Liver (tissue), 9 donors: Measurements from ENCODE around the gene RSAD2. TPM values are rescaled to one million over a fixed set of nuclear protein-coding genes. Genes with fewer than 3 reads are reported as not detected.

Experiments used
- DNase-seq: peaks from one replicate; pipeline ENCODE4 v3.0.0-alpha.2; 2017; ENCODE audit warnings: low spot score
- H3K27ac ChIP-seq, 2 donors: one replicate each; pipeline ENCODE4 v1.7.0; 2013; ENCODE audit warnings: inconsistent platforms in 2 of 2, low read length in 2 of 2, control low read depth in 1 of 2, low read depth in 1 of 2, mild to moderate bottlenecking in 1 of 2
- H3K27me3 ChIP-seq, 4 donors: one replicate each; pipeline versions ENCODE4 v1.6.1 to v1.7.0; 2013; ENCODE audit warnings: low read length in 3 of 4, inconsistent platforms in 1 of 4, mild to moderate bottlenecking in 1 of 4, moderate library complexity in 1 of 4; ENCODE audit not compliant: control insufficient read depth in 4 of 4, insufficient read depth in 4 of 4
- H3K36me3 ChIP-seq, 4 donors: one replicate each; pipeline versions ENCODE4 v1.6.1 to v1.7.0; 2013; ENCODE audit warnings: low read length in 3 of 4, mild to moderate bottlenecking in 3 of 4, low read depth in 1 of 4, moderate library complexity in 1 of 4; ENCODE audit not compliant: control insufficient read depth in 4 of 4, insufficient read depth in 3 of 4
- H3K4me1 ChIP-seq, 4 donors: one replicate each; pipeline versions ENCODE4 v1.6.1 to v1.7.0; 2013; ENCODE audit warnings: low read length in 3 of 4, mild to moderate bottlenecking in 3 of 4, moderate library complexity in 1 of 4; ENCODE audit not compliant: control insufficient read depth in 4 of 4, insufficient read depth in 4 of 4
- H3K4me3 ChIP-seq, 3 donors: one replicate each; pipeline versions ENCODE4 v1.6.1 to v1.7.0; 2013; ENCODE audit warnings: low read length in 3 of 3, control low read depth in 1 of 3, low read depth in 1 of 3, mild to moderate bottlenecking in 1 of 3
- H3K9ac ChIP-seq, 2 donors: one replicate each; pipeline ENCODE4 v1.7.0; 2013; ENCODE audit warnings: low read length in 2 of 2, mild to moderate bottlenecking in 2 of 2, moderate library complexity in 2 of 2, control low read depth in 1 of 2, low read depth in 1 of 2
- H3K9me3 ChIP-seq, 4 donors: one replicate each; pipeline versions ENCODE4 v1.6.1 to v1.7.0; 2013; ENCODE audit warnings: low read length in 3 of 4; ENCODE audit not compliant: control insufficient read depth in 4 of 4
- ATF3 ChIP-seq: IDR thresholded peaks from 2 replicates; pipeline ENCODE4 v1.6.1; 2016; ENCODE audit warnings: antibody characterized with exemption
- CTCF ChIP-seq: fragments of 150-350 bp; IDR thresholded peaks from 2 replicates; pipeline ENCODE4 v1.5.1; 2017; ENCODE audit warnings: improper control_type of control experiment, low read depth, low read length; ENCODE audit not compliant: missing input control
- EGR1 ChIP-seq, 2 donors: IDR thresholded peaks; 2 replicates each; pipeline ENCODE4 v1.6.1; 2016 to 2018; ENCODE audit warnings: antibody characterized with exemption in 2 of 2, low read depth in 2 of 2
- FOXA1 ChIP-seq: IDR thresholded peaks from 2 replicates; pipeline ENCODE4 v1.6.1; 2016; ENCODE audit warnings: antibody characterized with exemption
- FOXA2 ChIP-seq: IDR thresholded peaks from 2 replicates; pipeline ENCODE4 v1.6.1; 2016; ENCODE audit warnings: antibody characterized with exemption
- GABPA ChIP-seq, 2 donors: IDR thresholded peaks in 1 of 2; conservative IDR thresholded peaks in 1 of 2; 2 replicates each; pipeline ENCODE4 v1.6.1; 2016; ENCODE audit warnings: antibody characterized with exemption in 2 of 2, mild to moderate bottlenecking in 1 of 2, moderate library complexity in 1 of 2
- HNF4A ChIP-seq, 2 donors: conservative IDR thresholded peaks; 2 replicates each; pipeline ENCODE4 v1.6.1; 2016; ENCODE audit warnings: antibody characterized with exemption in 2 of 2, mild to moderate bottlenecking in 2 of 2
- HNF4G ChIP-seq: IDR thresholded peaks from 2 replicates; pipeline ENCODE4 v1.6.1; 2016; ENCODE audit warnings: antibody characterized with exemption
- JUND ChIP-seq, 2 donors: IDR thresholded peaks; 2 replicates each; pipeline ENCODE4 v1.6.1; 2016; ENCODE audit warnings: antibody characterized with exemption in 2 of 2
- MAX ChIP-seq: IDR thresholded peaks from 2 replicates; pipeline ENCODE4 v1.6.1; 2016; ENCODE audit warnings: antibody characterized with exemption
- NR2F2 ChIP-seq: IDR thresholded peaks from 2 replicates; pipeline ENCODE4 v1.6.1; 2016; ENCODE audit warnings: antibody characterized with exemption
- RAD21 ChIP-seq, 2 donors: IDR thresholded peaks; 2 replicates each; pipeline ENCODE4 v1.6.1; 2016; ENCODE audit warnings: antibody characterized with exemption in 2 of 2, mild to moderate bottlenecking in 2 of 2
- RXRA ChIP-seq, 2 donors: IDR thresholded peaks; 2 replicates each; pipeline ENCODE4 v1.6.1; 2017 to 2018; ENCODE audit warnings: antibody characterized with exemption in 2 of 2, mild to moderate bottlenecking in 1 of 2
- SP1 ChIP-seq: IDR thresholded peaks from 2 replicates; pipeline ENCODE4 v1.6.1; 2018; ENCODE audit warnings: antibody characterized with exemption, mild to moderate bottlenecking
- TAF1 ChIP-seq: conservative IDR thresholded peaks from 2 replicates; pipeline ENCODE4 v1.6.1; 2016; ENCODE audit warnings: antibody characterized with exemption, mild to moderate bottlenecking
- YY1 ChIP-seq: IDR thresholded peaks from 2 replicates; pipeline ENCODE4 v1.6.1; 2016; ENCODE audit warnings: antibody characterized with exemption, mild to moderate bottlenecking
- WGBS: extraction: QIAGEN DNeasy Blood & Tissue Kit; methylation state at CpG from one replicate; pipeline ENCODE4 v1.1.7; 2013; 5-methylcytosine and 5-hydroxymethylcytosine counted together
- polyA plus RNA-seq, 2 donors: library from polyadenylated mRNA; stranded (reverse) in 1 of 2; unstranded in 1 of 2; fragments of 200-250 nt in 1 of 2; fragments of >200 nt in 1 of 2; fragmentation: Nextera tagmentation in 1 of 2; extraction: Ambion mirVana in 1 of 2; gene quantifications; one replicate each; pipeline versions ENCODE4 v1.2.1 to v1.2.3, GENCODE V29; 2013 to 2015
- total RNA-seq, 2 donors: library from RNA; depleted of rRNA; stranded (reverse); fragments of >200 nt; gene quantifications; one replicate each; pipeline ENCODE4 v1.2.3, GENCODE V29; 2014
- TF ChIP-seq, protein P1 (sequence below): IDR thresholded peaks from 2 replicates; pipeline ENCODE4 v1.6.1; 2016; ENCODE audit warnings: antibody characterized with exemption, mild to moderate bottlenecking
- TF ChIP-seq, protein P2 (sequence below): IDR thresholded peaks from 2 replicates; pipeline ENCODE4 v1.6.1; 2016; ENCODE audit warnings: antibody characterized with exemption
- donor health status: healthy.
- donor health status: healthy.
- donor health status: healthy.
- donor health status: healthy.
- donor health status: healthy.

The RSAD2 gene
- total and polyA plus RNA-seq, 4 donors = 1.3 to 15.9 (median 1.9) TPM

GRCh38 chr2:6835467-6835866 is 42.1 kb upstream of the RSAD2 start:
- TF ChIP-seq RAD21 (IDR thresholded peaks at IDR 0.05) (no peak), NR2F2 (no peak), CTCF (no peak), HNF4G (no peak), JUND (IDR thresholded peaks at IDR 0.05) (no peak), GABPA (IDR thresholded peaks at IDR 0.05 in 1 of 2, conservative IDR thresholded peaks at IDR 0.05 in 1 of 2) (no peak), RXRA (IDR thresholded peaks at IDR 0.05) (no peak), HNF4A (conservative IDR thresholded peaks at IDR 0.05) (no peak), TAF1 (no peak), FOXA2 (no peak), MAX (no peak), ATF3 (no peak), EGR1 (IDR thresholded peaks at IDR 0.05; ENCODE audit: low read depth in 2 of 2) (no peak), FOXA1 (no peak)
- TF ChIP-seq, protein P1, sequence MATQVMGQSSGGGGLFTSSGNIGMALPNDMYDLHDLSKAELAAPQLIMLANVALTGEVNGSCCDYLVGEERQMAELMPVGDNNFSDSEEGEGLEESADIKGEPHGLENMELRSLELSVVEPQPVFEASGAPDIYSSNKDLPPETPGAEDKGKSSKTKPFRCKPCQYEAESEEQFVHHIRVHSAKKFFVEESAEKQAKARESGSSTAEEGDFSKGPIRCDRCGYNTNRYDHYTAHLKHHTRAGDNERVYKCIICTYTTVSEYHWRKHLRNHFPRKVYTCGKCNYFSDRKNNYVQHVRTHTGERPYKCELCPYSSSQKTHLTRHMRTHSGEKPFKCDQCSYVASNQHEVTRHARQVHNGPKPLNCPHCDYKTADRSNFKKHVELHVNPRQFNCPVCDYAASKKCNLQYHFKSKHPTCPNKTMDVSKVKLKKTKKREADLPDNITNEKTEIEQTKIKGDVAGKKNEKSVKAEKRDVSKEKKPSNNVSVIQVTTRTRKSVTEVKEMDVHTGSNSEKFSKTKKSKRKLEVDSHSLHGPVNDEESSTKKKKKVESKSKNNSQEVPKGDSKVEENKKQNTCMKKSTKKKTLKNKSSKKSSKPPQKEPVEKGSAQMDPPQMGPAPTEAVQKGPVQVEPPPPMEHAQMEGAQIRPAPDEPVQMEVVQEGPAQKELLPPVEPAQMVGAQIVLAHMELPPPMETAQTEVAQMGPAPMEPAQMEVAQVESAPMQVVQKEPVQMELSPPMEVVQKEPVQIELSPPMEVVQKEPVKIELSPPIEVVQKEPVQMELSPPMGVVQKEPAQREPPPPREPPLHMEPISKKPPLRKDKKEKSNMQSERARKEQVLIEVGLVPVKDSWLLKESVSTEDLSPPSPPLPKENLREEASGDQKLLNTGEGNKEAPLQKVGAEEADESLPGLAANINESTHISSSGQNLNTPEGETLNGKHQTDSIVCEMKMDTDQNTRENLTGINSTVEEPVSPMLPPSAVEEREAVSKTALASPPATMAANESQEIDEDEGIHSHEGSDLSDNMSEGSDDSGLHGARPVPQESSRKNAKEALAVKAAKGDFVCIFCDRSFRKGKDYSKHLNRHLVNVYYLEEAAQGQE = no peak
- H3K27ac ChIP-seq = no peak overlapping the region
- H3K4me1 ChIP-seq = no peaks in the 10 kb centered on the region
- DNase-seq = no peak
- no peak overlapping the region for H3K4me3 ChIP-seq
- no peaks in the 10 kb centered on the region for H3K27me3 ChIP-seq
- peaks cover 0 to 25% (median 16%) of the 10 kb centered on the region in 4 donors for H3K9me3 ChIP-seq
- peaks cover 0 to 3% (median 1%) of the 10 kb centered on the region in 4 donors for H3K36me3 ChIP-seq
- no peak overlapping the region for H3K9ac ChIP-seq

- Histone ChIP-seq H3K9me3 (peaks cover 6 to 40% (median 34%) of the 10 kb centered on the region in 4 donors), H3K4me1 (no peaks in the 10 kb centered on the region), H3K36me3 (peaks cover 0 to 3% (median 3%) of the 10 kb centered on the region in 4 donors), H3K4me3 (no peak overlapping the region), H3K27me3 (no peaks in the 10 kb centered on the region), H3K9ac (no peak overlapping the region), H3K27ac (no peak overlapping the region)
- 94% methylated on average over 4 of the region's 4 CpGs for WGBS
- DNase-seq = no peak
- no peak for TF ChIP-seq TAF1
- TF ChIP-seq FOXA2 = no peak
- no peak for TF ChIP-seq RXRA (IDR thresholded peaks at IDR 0.05)
- TF ChIP-seq YY1 = no peak
- TF ChIP-seq, protein P2, sequence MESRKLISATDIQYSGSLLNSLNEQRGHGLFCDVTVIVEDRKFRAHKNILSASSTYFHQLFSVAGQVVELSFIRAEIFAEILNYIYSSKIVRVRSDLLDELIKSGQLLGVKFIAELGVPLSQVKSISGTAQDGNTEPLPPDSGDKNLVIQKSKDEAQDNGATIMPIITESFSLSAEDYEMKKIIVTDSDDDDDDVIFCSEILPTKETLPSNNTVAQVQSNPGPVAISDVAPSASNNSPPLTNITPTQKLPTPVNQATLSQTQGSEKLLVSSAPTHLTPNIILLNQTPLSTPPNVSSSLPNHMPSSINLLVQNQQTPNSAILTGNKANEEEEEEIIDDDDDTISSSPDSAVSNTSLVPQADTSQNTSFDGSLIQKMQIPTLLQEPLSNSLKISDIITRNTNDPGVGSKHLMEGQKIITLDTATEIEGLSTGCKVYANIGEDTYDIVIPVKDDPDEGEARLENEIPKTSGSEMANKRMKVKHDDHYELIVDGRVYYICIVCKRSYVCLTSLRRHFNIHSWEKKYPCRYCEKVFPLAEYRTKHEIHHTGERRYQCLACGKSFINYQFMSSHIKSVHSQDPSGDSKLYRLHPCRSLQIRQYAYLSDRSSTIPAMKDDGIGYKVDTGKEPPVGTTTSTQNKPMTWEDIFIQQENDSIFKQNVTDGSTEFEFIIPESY = no peak
- TF ChIP-seq HNF4A (conservative IDR thresholded peaks at IDR 0.05) = no peak
- no peak for TF ChIP-seq FOXA1
- TF ChIP-seq, protein P1 = no peak
- no peak for TF ChIP-seq SP1
- no peak for TF ChIP-seq CTCF
Measured at GRCh38 chr2:6838673-6839319, 38.8 kb upstream of the RSAD2 start.
